K562 (cell line): ENCODE measurements around the gene NALCN. TPM values are rescaled to one million over a fixed set of nuclear protein-coding genes. Genes with fewer than 3 reads are reported as not detected.

ENCODE experiments used
- ATAC-seq: fragments of 200-7000 bp; cut with Tn5 transposase; 3 replicates; pipeline ENCODE4 v1.9.1; 2020; ENCODE audit warnings: moderate library complexity
- BruUV-seq: library from RNA; stranded (reverse); fragments of 400-500 nt; replicated peaks from 2 replicates; lab custom pipeline; 2021; lab: Mats Ljungman, UMichigan
- CTCF ChIA-PET: fragments of 300-600 bp; formaldehyde crosslinking; extraction: SDS; loops from one replicate; lab custom pipeline; 2021; ENCODE audit warnings: low intra/inter-chr PET ratio; lab: Yijun Ruan, JAX
- POLR2A ChIA-PET: fragments of 300-600, 350-650 bp; sonication (Branson Sonifier 250); formaldehyde crosslinking; extraction: SDS; loops from one replicate; lab custom pipeline; 2021; ENCODE audit warnings: antibody characterized with exemption, inconsistent platforms; lab: Yijun Ruan, JAX
- DNase-seq, 4 experiments: peaks; one replicate each; pipeline versions ENCODE4 v3.0.0 to v3.0.0-alpha.2; 2011 to 2018; ENCODE audit warnings: low spot score in 3 of 4, mixed read lengths in 3 of 4; ENCODE audit errors: extremely low read depth in 1 of 4
- FAIRE-seq: peaks from 2 replicates; lab custom pipeline; 2011; peaks lifted over from hg19 to GRCh38; lab: Jason Lieb, UNC
- H2AFZ ChIP-seq: 2 replicates; pipeline ENCODE4 v1.6.0; 2011; ENCODE audit warnings: low read depth, low read length, control low read depth, inconsistent platforms
- H3K27ac ChIP-seq: fragments of 200-600 bp; 3 replicates; pipeline ENCODE4 v1.8.0; 2011; ENCODE audit warnings: low read depth, mild to moderate bottlenecking, control low read depth, inconsistent platforms, low read length, moderate library complexity, mixed read lengths; ENCODE audit errors: extremely low read depth
- H3K27me3 ChIP-seq, 2 experiments: fragments of 300-600 bp in 1 of 2; 2 replicates in 1 of 2; 3 replicates in 1 of 2; pipeline versions ENCODE4 v1.6.0 to v1.8.0; 2011; ENCODE audit warnings: inconsistent platforms in 2 of 2, low read length in 2 of 2, mild to moderate bottlenecking in 1 of 2, mixed read lengths in 1 of 2, moderate library complexity in 1 of 2; ENCODE audit not compliant: control insufficient read depth in 2 of 2, insufficient read depth in 2 of 2
- H3K36me3 ChIP-seq: fragments of 300-600 bp; 3 replicates; pipeline ENCODE4 v1.8.0; 2011; ENCODE audit warnings: mild to moderate bottlenecking, low read length, inconsistent platforms; ENCODE audit not compliant: control insufficient read depth, insufficient read depth
- H3K4me1 ChIP-seq, 2 experiments: fragments of 200-600 bp in 1 of 2; replicated peaks in 1 of 2; 2 replicates in 1 of 2; 3 replicates in 1 of 2; pipeline versions ENCODE4 v1.5.1 to v1.8.0; 2011; ENCODE audit warnings: inconsistent platforms in 2 of 2, low read length in 2 of 2, mild to moderate bottlenecking in 1 of 2, mixed read lengths in 1 of 2, moderate library complexity in 1 of 2; ENCODE audit not compliant: control insufficient read depth in 2 of 2, insufficient read depth in 2 of 2
- H3K4me2 ChIP-seq: 2 replicates; pipeline ENCODE4 v1.6.1; 2011; ENCODE audit warnings: low read length, control low read depth, inconsistent platforms, mixed read lengths; ENCODE audit not compliant: insufficient read depth
- H3K4me3 ChIP-seq: fragments of 200-600 bp; sonication (generic), shearing (Covaris generic); 2 replicates; pipeline ENCODE4 v1.5.1; 2016; ENCODE audit warnings: control low read depth, inconsistent platforms
- H3K79me2 ChIP-seq: fragments of 200-600 bp; 3 replicates; pipeline ENCODE4 v1.8.0; 2011; ENCODE audit warnings: low read length, inconsistent platforms; ENCODE audit not compliant: control insufficient read depth, insufficient read depth
- H3K9ac ChIP-seq, 2 experiments: 2 replicates each; pipeline versions ENCODE4 v1.6.0 to v1.6.1; 2011; ENCODE audit warnings: low read depth in 2 of 2, low read length in 2 of 2, control low read depth in 1 of 2, inconsistent platforms in 1 of 2, mild to moderate bottlenecking in 1 of 2, mixed read lengths in 1 of 2; ENCODE audit not compliant: insufficient read depth in 1 of 2
- H3K9me1 ChIP-seq: one replicate; pipeline ENCODE4 v1.6.0; 2011; ENCODE audit warnings: inconsistent platforms, mild to moderate bottlenecking, low read length, moderate library complexity; ENCODE audit not compliant: control insufficient read depth, insufficient read depth
- H3K9me3 ChIP-seq: replicated peaks from 2 replicates; pipeline ENCODE4 v1.5.1; 2011; ENCODE audit warnings: low read depth, low read length, inconsistent platforms; ENCODE audit not compliant: control insufficient read depth, insufficient read depth
- H4K20me1 ChIP-seq: replicated peaks from 2 replicates; pipeline ENCODE4 v1.6.1; 2011; ENCODE audit warnings: low read length, inconsistent platforms, mixed read lengths; ENCODE audit not compliant: control insufficient read depth, insufficient read depth
- BHLHE40 ChIP-seq: IDR thresholded peaks from 2 replicates; pipeline ENCODE4 v1.6.1; 2011; ENCODE audit warnings: low read length, improper control_type of control experiment
- CBX3 ChIP-seq, 2 experiments: IDR thresholded peaks; 1 replicate in 1 of 2; 2 replicates in 1 of 2; pipeline ENCODE4 v1.6.1; 2012; ENCODE audit warnings: inconsistent platforms in 2 of 2, low read length in 2 of 2, borderline replicate concordance in 1 of 2, control low read depth in 1 of 2
- CGGBP1 ChIP-seq: fragments of 250-450 bp; sonication (Bioruptor Pico); IDR thresholded peaks from 2 replicates; pipeline ENCODE4 v1.9.0; 2021; ENCODE audit warnings: mild to moderate bottlenecking
- DLX4 ChIP-seq: fragments of 250-450 bp; sonication (Bioruptor Pico); IDR thresholded peaks from 2 replicates; pipeline ENCODE4 v1.6.1; 2021; ENCODE audit warnings: mild to moderate bottlenecking
- ELK3 ChIP-seq: fragments of 450-650 bp; formaldehyde crosslinking; IDR thresholded peaks from 2 replicates; pipeline ENCODE4 v1.4.0; 2020; ENCODE audit warnings: mild to moderate bottlenecking
- FUS ChIP-seq: fragments of 200-400 bp; formaldehyde crosslinking; optimal IDR thresholded peaks from 2 replicates; pipeline ENCODE3; 2017; ENCODE audit warnings: low read depth, low read length
- MYC ChIP-seq, 2 experiments: fragments of 250-450 bp in 1 of 2; sonication (Bioruptor Pico) in 1 of 2; IDR thresholded peaks; 2 replicates each; pipeline versions ENCODE4 v1.5.1 to v1.6.1; 2012 to 2021; ENCODE audit warnings: low read depth in 2 of 2, borderline replicate concordance in 1 of 2, improper control_type of control experiment in 1 of 2, low read length in 1 of 2, mild to moderate bottlenecking in 1 of 2, moderate library complexity in 1 of 2
- PML ChIP-seq: IDR thresholded peaks from 2 replicates; pipeline ENCODE4 v1.6.1; 2012; ENCODE audit warnings: low read length, inconsistent platforms
- POU5F1 ChIP-seq: fragments of 150-350 bp; IDR thresholded peaks from 2 replicates; pipeline ENCODE4 v1.6.1; 2014; ENCODE audit warnings: borderline replicate concordance, low read length, low read depth, mild to moderate bottlenecking; ENCODE audit not compliant: partially characterized antibody
- PPARD ChIP-seq: fragments of 250-450 bp; sonication (Bioruptor Pico); IDR thresholded peaks from 2 replicates; pipeline ENCODE4 v1.8.0; 2022; ENCODE audit warnings: inconsistent platforms, mild to moderate bottlenecking, moderate library complexity
- RUNX1 ChIP-seq: sonication (generic); IDR thresholded peaks from 2 replicates; pipeline ENCODE4 v1.6.1; 2016; ENCODE audit warnings: antibody characterized with exemption, low read depth
- ZNF407 ChIP-seq: fragments of 450-650 bp; IDR thresholded peaks from 2 replicates; pipeline ENCODE4 v1.6.1; 2016; ENCODE audit warnings: low read depth
- WGBS: fragments of 100-300 bp; shearing (Covaris generic); methylation state at CpG from one replicate; pipeline ENCODE4 v1.1.6; 2016; ENCODE audit warnings: low coverage, mixed read lengths; ENCODE audit not compliant: insufficient coverage; ENCODE audit errors: missing lambda C conversion rate; 5-methylcytosine and 5-hydroxymethylcytosine counted together
- in situ Hi-C: fragments of 300-500 bp; cut with MboI; formaldehyde crosslinking; loops from 4 replicates; pipeline ENCODE4 v1.15.0; 2018; ENCODE audit warnings: inconsistent platforms, mixed read lengths
- intact Hi-C: fragments of 100-400 bp; cut with micrococcal nuclease; formaldehyde crosslinking; loops from 2 replicates; pipeline ENCODE4 v1.14.2; 2022
- polyA plus RNA-seq, 8 experiments: library from polyadenylated mRNA; depleted of rRNA in 4 of 8; stranded (reverse) in 5 of 8; unstranded in 3 of 8; fragments of >200 nt; fragmentation: Nextera tagmentation in 2 of 8; fragmentation: Illumina TruSeq in 1 of 8; extraction: Ambion mirVana in 2 of 8; extraction: Trizol in 1 of 8; gene quantifications; 2 replicates each; pipeline versions ENCODE4 v1.2.1 to v1.2.3, GENCODE V29; 2011 to 2014; ENCODE audit warnings: inconsistent platforms in 1 of 8, missing spikeins in 1 of 8
- total RNA-seq, 7 experiments: library from RNA; depleted of rRNA in 6 of 7; stranded (reverse); fragments of >200 nt in 6 of 7; fragmentation: Illumina TruSeq in 2 of 7; extraction: Trizol in 2 of 7; gene quantifications; 2 replicates each; pipeline versions ENCODE4 v1.2.1 to v1.2.3, GENCODE V29; 2011 to 2021; ENCODE audit warnings: low replicate concordance in 1 of 7

NALCN gene
- total and polyA plus RNA-seq, 9 of the 15 experiments (the other 6 are each of a cell fraction or from before 2014, with no cell fraction given): not detected

GRCh38 chr13:101383595-101383994 is 32.7 kb downstream of the NALCN start:
- ATAC-seq (no peak), DNase-seq (no peak), FAIRE-seq (no peak)
- Histone ChIP-seq H3K4me1 (no peaks in the 10 kb centered on the region), H3K9me1 (no peaks in the 10 kb centered on the region), H4K20me1 (no peaks in the 10 kb centered on the region), H3K9me3 (no peaks in the 10 kb centered on the region), H2AFZ (no peak overlapping the region), H3K27me3 (no peaks in the 10 kb centered on the region), H3K27ac (no peak overlapping the region), H3K4me3 (no peak overlapping the region), H3K4me2 (no peak overlapping the region), H3K79me2 (no peaks in the 10 kb centered on the region), H3K36me3 (no peaks in the 10 kb centered on the region), H3K9ac (no peak overlapping the region)
- BruUV-seq: no TSS peak
- CTCF ChIA-PET: no interaction called here
- POLR2A ChIA-PET: no interaction called here
- in situ Hi-C loops (no loop called here), intact Hi-C loops (no loop called here)
- 0% methylated on average over 2 of the region's 2 CpGs for WGBS
- TF ChIP-seq RUNX1: no peak
- no peak for TF ChIP-seq POU5F1
- TF ChIP-seq BHLHE40: no peak
- no peak for TF ChIP-seq PML
- TF ChIP-seq ELK3 (CRISPR knock-in tag): no peak
- TF ChIP-seq PPARD: no peak
- no peak for TF ChIP-seq CGGBP1 (CRISPR knock-in tag)
- TF ChIP-seq CBX3 (IDR thresholded peaks at IDR 0.05; ENCODE audit: borderline replicate concordance in 1 of 2, low read length in 2 of 2): no peak
- TF ChIP-seq FUS: no peak
- no peak for TF ChIP-seq ZNF407
- TF ChIP-seq DLX4 (CRISPR knock-in tag): no peak
- TF ChIP-seq MYC (IDR thresholded peaks at IDR 0.05; ENCODE audit: low read depth, low read length): no peak
- no peak for TF ChIP-seq MYC (CRISPR knock-in tag; IDR thresholded peaks at IDR 0.05; ENCODE audit: borderline replicate concordance, low read depth)
